ENCODE results near the gene PHACTR1. TPM values are rescaled to one million over a fixed set of nuclear protein-coding genes. Genes with fewer than 3 reads are reported as not detected.

Gene PHACTR1
- total RNA-seq, 1 experiment from 2014 or later = 15.5 TPM

GRCh38 chr6:12751694-12752325, 35.2 kb downstream of the PHACTR1 start (continued):
- peak; percentile 79 for TF ChIP-seq ARID4B (CRISPR knock-in tag; IDR thresholded peaks at IDR 0.05; ENCODE audit: borderline replicate concordance)
- TF ChIP-seq ETV6 (CRISPR knock-in tag; IDR thresholded peaks at IDR 0.05) = peak; percentile 55; the same call in 1 of the 2 replicates
- TF ChIP-seq MYBL2 (CRISPR knock-in tag; IDR thresholded peaks at IDR 0.05) = no peak
- no peak for TF ChIP-seq ZNF532 (CRISPR knock-in tag; IDR thresholded peaks at IDR 0.05; ENCODE audit: borderline replicate concordance)
- TF ChIP-seq KAT7 (CRISPR knock-in tag; IDR thresholded peaks at IDR 0.05; ENCODE audit: borderline replicate concordance) = no peak
- TF ChIP-seq CBFB (CRISPR knock-in tag; IDR thresholded peaks at IDR 0.05; ENCODE audit: low read depth) = no peak
- TF ChIP-seq ZNF416 (CRISPR knock-in tag; IDR thresholded peaks at IDR 0.05) = no peak
- TF ChIP-seq ERG (CRISPR knock-in tag; IDR thresholded peaks at IDR 0.05) = no peak
- no peak for TF ChIP-seq E2F5 (CRISPR knock-in tag; IDR thresholded peaks at IDR 0.05)

- Mint-ChIP-seq H3K4me1 (peaks cover 40% of the 10 kb centered on the region), H3K36me3 (no peaks in the 10 kb centered on the region), H3K27me3 (ENCODE audit: low read depth) (peaks cover 17% of the 10 kb centered on the region), H3K9me3 (no peaks in the 10 kb centered on the region), H3K4me3 (no peak overlapping the region), H3K27ac (no peak overlapping the region)
- ChIA-PET CTCF (interaction anchor here (0.5 kb wide), 1 partner anchor 136 kb away, joined by 4 read pairs; no protein-coding TSS in a partner anchor), POLR2A (no interaction called here)
- ATAC-seq = no peak
- DNase-seq (ENCODE audit: low spot score) = no peak
- TF ChIP-seq USF1 (CRISPR knock-in tag; IDR thresholded peaks at IDR 0.05) = no peak
- no peak for TF ChIP-seq TEAD4 (CRISPR knock-in tag; IDR thresholded peaks at IDR 0.05)
- TF ChIP-seq FOXP4 (CRISPR knock-in tag; IDR thresholded peaks at IDR 0.05) = no peak
- TF ChIP-seq SOX15 (CRISPR knock-in tag; IDR thresholded peaks at IDR 0.05) = no peak
- no peak for TF ChIP-seq AFF4 (CRISPR knock-in tag; IDR thresholded peaks at IDR 0.05; ENCODE audit: borderline replicate concordance)
- TF ChIP-seq FOXP1 (CRISPR knock-in tag; IDR thresholded peaks at IDR 0.05; ENCODE audit: borderline replicate concordance) = no peak
- no peak for TF ChIP-seq TCF7 (CRISPR knock-in tag; IDR thresholded peaks at IDR 0.05; ENCODE audit: low read depth)
- no peak for TF ChIP-seq ETV6 (CRISPR knock-in tag; IDR thresholded peaks at IDR 0.05)
These were observed 36.5 kb downstream of the PHACTR1 start for GRCh38 chr6:12753036-12753435.

Measured in WTC11 (cell line).